Measurements from ENCODE around the gene KLHL13.
"Not testable (repeated sequence)": the region's sequence is repeated elsewhere in the genome, so short reads cannot be mapped to it uniquely, and the experiment has no call there.

KLHL13 gene

DNA sequence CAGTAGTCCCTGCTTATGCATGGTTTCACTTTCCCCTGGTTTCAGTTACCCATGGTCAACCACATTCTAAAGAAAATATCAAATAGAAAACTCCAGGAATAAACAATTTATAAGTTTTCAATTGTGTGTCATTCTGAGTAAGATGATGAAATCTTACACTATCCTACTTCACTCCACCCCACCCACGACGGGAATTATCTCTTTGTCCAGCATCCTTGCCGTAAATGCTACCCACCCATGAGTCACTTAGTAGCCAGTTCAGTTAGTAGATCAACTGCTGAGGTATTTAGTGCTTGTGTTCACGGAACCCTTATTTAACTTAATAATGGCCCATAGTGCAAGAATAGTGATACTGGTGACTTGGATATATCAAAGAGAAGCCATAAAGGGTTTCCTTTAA, 91.4 kb downstream of the KLHL13 start:
- no peak overlapping the region for H3K4me3 ChIP-seq (ENCODE audit: control insufficient read depth, low read depth, low read length)
- TF ChIP-seq, protein P1, sequence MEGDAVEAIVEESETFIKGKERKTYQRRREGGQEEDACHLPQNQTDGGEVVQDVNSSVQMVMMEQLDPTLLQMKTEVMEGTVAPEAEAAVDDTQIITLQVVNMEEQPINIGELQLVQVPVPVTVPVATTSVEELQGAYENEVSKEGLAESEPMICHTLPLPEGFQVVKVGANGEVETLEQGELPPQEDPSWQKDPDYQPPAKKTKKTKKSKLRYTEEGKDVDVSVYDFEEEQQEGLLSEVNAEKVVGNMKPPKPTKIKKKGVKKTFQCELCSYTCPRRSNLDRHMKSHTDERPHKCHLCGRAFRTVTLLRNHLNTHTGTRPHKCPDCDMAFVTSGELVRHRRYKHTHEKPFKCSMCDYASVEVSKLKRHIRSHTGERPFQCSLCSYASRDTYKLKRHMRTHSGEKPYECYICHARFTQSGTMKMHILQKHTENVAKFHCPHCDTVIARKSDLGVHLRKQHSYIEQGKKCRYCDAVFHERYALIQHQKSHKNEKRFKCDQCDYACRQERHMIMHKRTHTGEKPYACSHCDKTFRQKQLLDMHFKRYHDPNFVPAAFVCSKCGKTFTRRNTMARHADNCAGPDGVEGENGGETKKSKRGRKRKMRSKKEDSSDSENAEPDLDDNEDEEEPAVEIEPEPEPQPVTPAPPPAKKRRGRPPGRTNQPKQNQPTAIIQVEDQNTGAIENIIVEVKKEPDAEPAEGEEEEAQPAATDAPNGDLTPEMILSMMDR (conservative IDR thresholded peaks at IDR 0.05; ENCODE audit: control insufficient read depth, insufficient read depth, low read depth, low read length) = no peak
- peak; percentile 37 for DNase-seq (ENCODE audit: low read depth)

DNA sequence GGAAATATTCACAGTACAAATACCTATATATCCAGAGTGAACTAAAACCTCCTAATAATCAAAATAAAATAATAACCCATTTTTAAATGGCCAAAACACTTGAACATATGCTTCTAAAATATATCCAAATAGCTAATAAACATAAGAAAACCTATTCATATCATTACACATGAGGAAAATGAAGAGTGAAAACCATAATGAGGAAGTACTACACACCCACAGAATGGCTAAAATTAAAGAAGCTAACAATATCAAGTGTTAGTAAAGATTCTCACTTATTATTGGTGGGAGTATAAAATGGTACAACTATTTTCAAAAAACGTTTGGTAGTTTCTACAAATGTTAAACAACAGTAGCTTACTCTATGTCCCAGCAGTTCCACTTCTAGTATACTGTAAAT, 92.1 kb downstream of the KLHL13 start:
- TF ChIP-seq, protein P1 (conservative IDR thresholded peaks at IDR 0.05; ENCODE audit: control insufficient read depth, insufficient read depth, low read depth, low read length) = no peak
- no peak for DNase-seq (ENCODE audit: low read depth)
- no peak overlapping the region for H3K4me3 ChIP-seq (ENCODE audit: control insufficient read depth, low read depth, low read length)

DNA sequence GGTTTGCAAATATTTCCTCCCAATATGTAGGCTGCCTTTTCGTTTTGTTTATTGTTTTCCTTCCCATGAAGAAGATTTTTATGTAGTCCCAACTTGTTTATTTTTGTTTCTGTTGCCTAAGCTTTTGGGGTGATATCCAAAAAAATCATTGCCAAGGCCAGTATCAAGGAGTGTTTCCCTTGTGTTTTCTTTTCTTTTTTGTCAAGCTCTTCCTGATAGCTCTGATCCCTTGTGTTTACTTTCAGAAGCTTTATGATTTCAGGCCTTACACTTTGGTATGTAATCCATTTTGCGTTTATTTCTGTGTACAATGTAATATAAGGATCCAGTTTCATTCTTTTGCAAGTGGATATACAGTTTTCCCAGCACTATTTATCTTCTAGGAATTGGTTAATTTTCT, 93.9 kb downstream of the KLHL13 start:
- no peak overlapping the region for H3K4me3 ChIP-seq (ENCODE audit: control insufficient read depth, low read depth, low read length)
- TF ChIP-seq, protein P1 (conservative IDR thresholded peaks at IDR 0.05; ENCODE audit: control insufficient read depth, insufficient read depth, low read depth, low read length) = no peak
- no peak for DNase-seq (ENCODE audit: low read depth)

DNA sequence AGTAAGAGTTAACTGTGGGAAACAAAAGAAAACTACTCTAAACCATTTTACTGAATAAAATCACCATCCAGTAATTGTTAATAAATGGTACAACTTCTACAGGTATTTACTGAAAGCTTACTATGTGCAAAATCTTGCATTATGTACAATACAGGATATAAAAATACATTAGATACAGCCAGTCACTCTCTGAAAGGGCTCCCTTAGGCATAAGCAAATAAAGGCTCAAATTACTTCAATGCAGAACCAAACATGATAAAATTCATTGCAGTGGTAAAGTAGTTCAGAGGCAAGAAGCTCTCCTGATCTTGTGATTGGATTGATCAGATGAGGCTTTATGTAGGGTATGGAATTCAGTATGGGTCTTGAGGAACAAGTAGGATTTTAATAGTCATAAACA, 100.2 kb downstream of the KLHL13 start:
- no peak for DNase-seq (ENCODE audit: low read depth)
- no peak overlapping the region for H3K4me3 ChIP-seq (ENCODE audit: control insufficient read depth, low read depth, low read length)
- TF ChIP-seq, protein P1 (conservative IDR thresholded peaks at IDR 0.05; ENCODE audit: control insufficient read depth, insufficient read depth, low read depth, low read length) = no peak

DNA sequence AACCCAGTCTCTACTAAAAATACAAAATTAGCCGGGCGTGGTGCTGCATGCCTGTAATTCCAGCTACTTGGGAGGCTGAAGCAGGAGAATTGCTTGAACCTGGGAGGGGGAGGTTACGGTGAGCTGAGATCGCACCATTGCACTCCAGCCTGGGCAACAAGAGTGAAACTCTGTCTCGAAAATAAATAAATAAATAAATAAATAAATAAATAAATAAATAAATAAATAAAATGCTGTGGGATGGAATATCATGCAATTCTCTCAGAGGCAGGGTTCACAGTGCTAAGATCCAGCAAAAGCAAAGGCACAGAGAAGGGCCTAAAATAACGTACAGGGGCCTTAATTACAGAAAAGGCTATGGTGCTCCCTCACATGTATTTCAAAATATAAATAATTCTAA, 114.2 kb downstream of the KLHL13 start:
- H3K4me3 ChIP-seq (ENCODE audit: control insufficient read depth, low read depth, low read length); DNase-seq (ENCODE audit: low read depth): not testable (repeated sequence)

DNA sequence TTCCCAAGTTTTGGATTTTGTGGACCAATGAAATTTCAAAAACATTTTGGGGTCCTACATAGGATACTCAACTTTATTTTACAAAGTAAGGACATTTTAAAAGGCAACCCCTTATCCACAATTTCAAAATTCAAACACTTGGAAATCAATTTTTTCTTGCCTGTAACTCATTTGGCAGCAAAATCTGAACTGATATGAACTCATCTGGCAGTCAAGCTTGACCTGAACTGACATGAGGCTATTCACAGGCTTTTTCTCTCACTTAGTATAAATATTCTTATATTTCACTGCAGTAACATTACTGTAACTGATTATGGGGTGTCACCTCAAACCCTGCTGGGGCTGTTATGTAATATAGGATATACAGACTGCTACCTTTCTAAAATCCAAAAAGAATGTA, 116.1 kb downstream of the KLHL13 start:
- TF ChIP-seq, protein P1 (conservative IDR thresholded peaks at IDR 0.05; ENCODE audit: control insufficient read depth, insufficient read depth, low read depth, low read length) = no peak
- no peak overlapping the region for H3K4me3 ChIP-seq (ENCODE audit: control insufficient read depth, low read depth, low read length)
- DNase-seq (ENCODE audit: low read depth) = no peak

DNA sequence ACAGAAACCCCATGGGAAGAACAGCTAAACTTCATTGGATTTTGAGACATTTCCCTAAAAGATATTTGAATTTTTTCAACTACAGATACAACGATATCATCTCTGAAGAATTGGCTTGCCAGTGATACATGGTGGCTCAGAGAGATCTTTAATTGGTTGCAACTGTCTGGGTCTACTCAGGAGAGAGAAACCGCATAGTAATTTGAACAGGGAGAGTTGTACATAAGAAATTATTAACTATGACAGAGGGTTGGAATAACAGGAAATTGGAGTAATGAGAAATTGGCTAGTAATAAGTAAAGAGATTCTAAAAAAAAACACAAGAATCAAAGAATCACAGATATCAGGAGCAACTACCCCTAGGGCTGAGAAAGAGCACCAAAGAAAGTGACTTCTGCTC, 118.4 kb downstream of the KLHL13 start:
- TF ChIP-seq, protein P1 (conservative IDR thresholded peaks at IDR 0.05; ENCODE audit: control insufficient read depth, insufficient read depth, low read depth, low read length) = no peak
- H3K4me3 ChIP-seq (ENCODE audit: control insufficient read depth, low read depth, low read length) = no peak overlapping the region
- no peak for DNase-seq (ENCODE audit: low read depth)
